ENCODE data around the gene SLF2. TPM values are rescaled to one million over a fixed set of nuclear protein-coding genes. Genes with fewer than 3 reads are reported as not detected.

The SLF2 gene
- total and polyA plus RNA-seq, 2 of the 13 experiments (the other 11 are each of a cell fraction or from before 2014, with no cell fraction given): 12.2 to 48.1 TPM

DNA sequence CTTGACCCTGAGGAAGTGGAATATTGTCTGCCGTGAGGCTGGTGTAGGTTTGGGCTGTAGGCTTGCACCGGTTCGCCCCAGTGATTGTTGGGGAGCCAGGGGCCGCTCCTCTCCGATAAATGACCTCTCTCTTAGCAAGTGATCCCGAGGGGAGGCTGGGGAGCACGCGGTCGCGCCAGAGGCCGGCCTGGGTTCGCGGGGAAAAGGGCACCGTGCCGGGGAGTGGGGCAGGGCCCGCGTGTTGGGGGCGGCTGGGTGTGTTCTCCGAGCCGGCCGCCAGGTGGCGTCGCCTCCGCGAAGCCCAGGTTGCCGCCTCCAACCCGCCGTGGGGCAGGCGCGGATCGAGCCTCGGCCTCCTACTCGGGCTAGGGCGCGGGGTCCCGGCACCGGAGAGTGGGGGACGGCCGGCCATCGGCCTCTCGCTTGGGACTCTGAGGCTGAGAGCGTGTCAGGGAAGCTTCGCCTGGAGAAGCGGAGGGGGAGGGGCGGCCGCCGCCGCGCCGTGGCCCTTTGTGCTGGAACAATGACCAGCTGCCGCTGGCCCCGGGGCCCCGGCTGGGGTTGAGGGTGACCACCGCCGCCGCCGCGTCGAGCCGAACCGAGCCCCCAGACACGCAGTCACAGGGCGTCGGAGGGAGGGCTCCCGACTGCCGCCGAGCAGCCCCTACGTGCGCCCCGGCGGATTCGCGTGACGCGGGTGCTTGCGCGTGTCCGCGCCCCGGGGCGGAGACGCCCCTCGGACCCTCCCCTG is 86.4 kb downstream of the SLF2 start (continued):
- TF ChIP-seq, protein P1, sequence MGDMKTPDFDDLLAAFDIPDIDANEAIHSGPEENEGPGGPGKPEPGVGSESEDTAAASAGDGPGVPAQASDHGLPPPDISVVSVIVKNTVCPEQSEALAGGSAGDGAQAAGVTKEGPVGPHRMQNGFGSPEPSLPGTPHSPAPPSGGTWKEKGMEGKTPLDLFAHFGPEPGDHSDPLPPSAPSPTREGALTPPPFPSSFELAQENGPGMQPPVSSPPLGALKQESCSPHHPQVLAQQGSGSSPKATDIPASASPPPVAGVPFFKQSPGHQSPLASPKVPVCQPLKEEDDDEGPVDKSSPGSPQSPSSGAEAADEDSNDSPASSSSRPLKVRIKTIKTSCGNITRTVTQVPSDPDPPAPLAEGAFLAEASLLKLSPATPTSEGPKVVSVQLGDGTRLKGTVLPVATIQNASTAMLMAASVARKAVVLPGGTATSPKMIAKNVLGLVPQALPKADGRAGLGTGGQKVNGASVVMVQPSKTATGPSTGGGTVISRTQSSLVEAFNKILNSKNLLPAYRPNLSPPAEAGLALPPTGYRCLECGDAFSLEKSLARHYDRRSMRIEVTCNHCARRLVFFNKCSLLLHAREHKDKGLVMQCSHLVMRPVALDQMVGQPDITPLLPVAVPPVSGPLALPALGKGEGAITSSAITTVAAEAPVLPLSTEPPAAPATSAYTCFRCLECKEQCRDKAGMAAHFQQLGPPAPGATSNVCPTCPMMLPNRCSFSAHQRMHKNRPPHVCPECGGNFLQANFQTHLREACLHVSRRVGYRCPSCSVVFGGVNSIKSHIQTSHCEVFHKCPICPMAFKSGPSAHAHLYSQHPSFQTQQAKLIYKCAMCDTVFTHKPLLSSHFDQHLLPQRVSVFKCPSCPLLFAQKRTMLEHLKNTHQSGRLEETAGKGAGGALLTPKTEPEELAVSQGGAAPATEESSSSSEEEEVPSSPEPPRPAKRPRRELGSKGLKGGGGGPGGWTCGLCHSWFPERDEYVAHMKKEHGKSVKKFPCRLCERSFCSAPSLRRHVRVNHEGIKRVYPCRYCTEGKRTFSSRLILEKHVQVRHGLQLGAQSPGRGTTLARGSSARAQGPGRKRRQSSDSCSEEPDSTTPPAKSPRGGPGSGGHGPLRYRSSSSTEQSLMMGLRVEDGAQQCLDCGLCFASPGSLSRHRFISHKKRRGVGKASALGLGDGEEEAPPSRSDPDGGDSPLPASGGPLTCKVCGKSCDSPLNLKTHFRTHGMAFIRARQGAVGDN (CRISPR knock-in tag; IDR thresholded peaks at IDR 0.05): peak; percentile 78
- no peak for TF ChIP-seq FIP1L1 (IDR thresholded peaks at IDR 0.05; ENCODE audit: borderline replicate concordance, insufficient read depth, low read depth, low read length)
- TF ChIP-seq ZBTB14 (CRISPR knock-in tag; IDR thresholded peaks at IDR 0.05): peak; percentile 86
- peak; percentile 80; the same call in 1 of the 2 replicates for TF ChIP-seq ZNF556 (CRISPR knock-in tag; IDR thresholded peaks at IDR 0.05; ENCODE audit: borderline replicate concordance)
- no peak for TF ChIP-seq ATF7 (IDR thresholded peaks at IDR 0.05)
- 0 out of 2 replicates have a peak, but pooled peaks have one; percentile 22 for TF ChIP-seq ATF7 (CRISPR knock-in tag; IDR thresholded peaks at IDR 0.05)
- peak; percentile 68 for TF ChIP-seq SP4 (CRISPR knock-in tag; IDR thresholded peaks at IDR 0.05)
- TF ChIP-seq ZFP62 (CRISPR knock-in tag; IDR thresholded peaks at IDR 0.05): no peak
- TF ChIP-seq, protein P2, sequence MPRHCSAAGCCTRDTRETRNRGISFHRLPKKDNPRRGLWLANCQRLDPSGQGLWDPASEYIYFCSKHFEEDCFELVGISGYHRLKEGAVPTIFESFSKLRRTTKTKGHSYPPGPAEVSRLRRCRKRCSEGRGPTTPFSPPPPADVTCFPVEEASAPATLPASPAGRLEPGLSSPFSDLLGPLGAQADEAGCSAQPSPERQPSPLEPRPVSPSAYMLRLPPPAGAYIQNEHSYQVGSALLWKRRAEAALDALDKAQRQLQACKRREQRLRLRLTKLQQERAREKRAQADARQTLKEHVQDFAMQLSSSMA (CRISPR knock-in tag; IDR thresholded peaks at IDR 0.05): 0 out of 2 replicates have a peak, but pooled peaks have one; percentile 59
- no peak for TF ChIP-seq SIX4 (CRISPR knock-in tag; IDR thresholded peaks at IDR 0.05)
- 0 out of 2 replicates have a peak, but pooled peaks have one; percentile 77 for TF ChIP-seq ZNF879 (CRISPR knock-in tag; IDR thresholded peaks at IDR 0.05)
- no peak for TF ChIP-seq MAFK (conservative IDR thresholded peaks at IDR 0.05 in 1 of 2, IDR thresholded peaks at IDR 0.05 in 1 of 2; ENCODE audit: low read length in 2 of 2)
- no peak for TF ChIP-seq CSRNP2 (CRISPR knock-in tag; conservative IDR thresholded peaks at IDR 0.05; ENCODE audit: low read depth)
- peak; percentile 58; the same call in 1 of the 2 replicates for TF ChIP-seq ARHGAP35 (CRISPR knock-in tag; IDR thresholded peaks at IDR 0.05; ENCODE audit: borderline replicate concordance)
- TF ChIP-seq SOX13 (IDR thresholded peaks at IDR 0.05): no peak
- TF ChIP-seq SOX13 (CRISPR knock-in tag; conservative IDR thresholded peaks at IDR 0.05 in 1 of 2, IDR thresholded peaks at IDR 0.05 in 1 of 2): peak in 1 of 2 experiments; percentile 43; a peak in 2 of 4 replicates
- 0 out of 2 replicates have a peak, but pooled peaks have one; percentile 41 for TF ChIP-seq REXO4 (CRISPR knock-in tag; IDR thresholded peaks at IDR 0.05; ENCODE audit: borderline replicate concordance)
- peak; percentile 44; the same call in 1 of the 2 replicates for TF ChIP-seq NPAS2 (CRISPR knock-in tag; IDR thresholded peaks at IDR 0.05; ENCODE audit: borderline replicate concordance)
- TF ChIP-seq KLF15 (CRISPR knock-in tag; IDR thresholded peaks at IDR 0.05; ENCODE audit: borderline replicate concordance): 0 out of 2 replicates have a peak, but pooled peaks have one; percentile 21
- peak; percentile 71; the same call in 1 of the 2 replicates for TF ChIP-seq ZNF768 (CRISPR knock-in tag; IDR thresholded peaks at IDR 0.05)

Measured in HepG2 (cell line).